Activated CD8-positive, alpha-beta memory T cell treated with anti-CD3 and anti-CD28 coated beads, Interleukin-2, amount 50 U/mL, for 4 hours (primary cell): ENCODE measurements around the gene GLYATL1.

ENCODE experiments used
- DNase-seq: peaks from one replicate; pipeline ENCODE4 v3.0.0-alpha.2; 2020

GLYATL1 gene

GRCh38 chr11:58939277-58939676, at the start of gene GLYATL1:
GLYATL1 (plus strand) TSS chr11:58939488; CDS start chr11:58947088, 7,600 bp downstream.
- no peak for DNase-seq

- no peak for DNase-seq
These were observed 45.4 kb upstream of the GLYATL1 start for GRCh38 chr11:58893899-58894298.

- no peak for DNase-seq
These were observed 41.2 kb upstream of the GLYATL1 start for GRCh38 chr11:58898106-58898505.

- DNase-seq: no peak
These were observed 38.5 kb upstream of the GLYATL1 start for GRCh38 chr11:58900479-58901420.

- no peak for DNase-seq
These were observed 36.4 kb upstream of the GLYATL1 start for GRCh38 chr11:58902881-58903280.

- DNase-seq: no peak
These were observed 34.1 kb upstream of the GLYATL1 start for GRCh38 chr11:58905011-58905720.

GRCh38 chr11:58905721-58906547, 33.4 kb upstream of the GLYATL1 start:
- DNase-seq: no peak

GRCh38 chr11:58907780-58908179, 31.5 kb upstream of the GLYATL1 start:
- no peak for DNase-seq

- DNase-seq: no peak
These were observed 27.2 kb upstream of the GLYATL1 start for GRCh38 chr11:58912124-58912523.

- no peak for DNase-seq
These were observed 25.6 kb upstream of the GLYATL1 start for GRCh38 chr11:58913685-58914084.

GRCh38 chr11:58914821-58915543, 24.3 kb upstream of the GLYATL1 start:
- DNase-seq: no peak

GRCh38 chr11:58916637-58917036, 22.7 kb upstream of the GLYATL1 start:
- no peak for DNase-seq

GRCh38 chr11:58917159-58917783, 22.0 kb upstream of the GLYATL1 start:
- no peak for DNase-seq

- no peak for DNase-seq
These were observed 19.7 kb upstream of the GLYATL1 start for GRCh38 chr11:58919561-58919960.

- no peak for DNase-seq
These were observed 19.3 kb upstream of the GLYATL1 start for GRCh38 chr11:58919980-58920379.

- no peak for DNase-seq
These were observed 17.4 kb upstream of the GLYATL1 start for GRCh38 chr11:58921778-58922390.

- no peak for DNase-seq
These were observed 16.8 kb upstream of the GLYATL1 start for GRCh38 chr11:58922479-58922878.

- no peak for DNase-seq
These were observed 15.9 kb upstream of the GLYATL1 start for GRCh38 chr11:58923300-58923788.

- no peak for DNase-seq
These were observed 15.1 kb upstream of the GLYATL1 start for GRCh38 chr11:58924230-58924629.

GRCh38 chr11:58926251-58926650, 13.0 kb upstream of the GLYATL1 start:
- no peak for DNase-seq

GRCh38 chr11:58926695-58927094, 12.6 kb upstream of the GLYATL1 start:
- no peak for DNase-seq
